HG02571 (cell line): ENCODE data around the gene PAPPA2.
A peak's percentile ranks its signal among the peaks of the same experiment; 100 is the strongest.

Experiments
- ATAC-seq: cut with Tn5 transposase; IDR thresholded peaks from one replicate; pipeline ENCODE4 v1.9.1; 2021; ENCODE audit warnings: mild to moderate bottlenecking, moderate library complexity; ENCODE audit not compliant: unreplicated experiment

Gene PAPPA2

DNA sequence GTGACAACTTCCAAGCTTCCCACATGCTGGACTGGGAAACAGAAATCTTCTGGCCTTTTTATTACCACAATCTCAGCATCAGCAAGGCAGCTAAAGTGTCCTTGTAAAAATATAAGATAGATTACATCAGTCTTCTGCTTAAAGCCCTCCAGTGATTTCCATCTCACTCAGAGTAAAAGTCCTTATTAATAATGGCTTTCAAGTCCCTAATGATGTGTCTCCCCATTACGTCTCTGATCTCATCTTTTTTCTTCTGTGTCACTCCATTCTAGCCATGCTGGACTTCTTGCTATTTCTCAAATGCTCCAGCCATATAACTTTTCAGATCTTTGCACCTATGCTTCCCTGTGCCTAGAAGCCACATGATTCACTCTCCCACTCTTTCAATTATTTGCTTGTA, 22.1 kb downstream of the PAPPA2 start:
- ATAC-seq = no peak

DNA sequence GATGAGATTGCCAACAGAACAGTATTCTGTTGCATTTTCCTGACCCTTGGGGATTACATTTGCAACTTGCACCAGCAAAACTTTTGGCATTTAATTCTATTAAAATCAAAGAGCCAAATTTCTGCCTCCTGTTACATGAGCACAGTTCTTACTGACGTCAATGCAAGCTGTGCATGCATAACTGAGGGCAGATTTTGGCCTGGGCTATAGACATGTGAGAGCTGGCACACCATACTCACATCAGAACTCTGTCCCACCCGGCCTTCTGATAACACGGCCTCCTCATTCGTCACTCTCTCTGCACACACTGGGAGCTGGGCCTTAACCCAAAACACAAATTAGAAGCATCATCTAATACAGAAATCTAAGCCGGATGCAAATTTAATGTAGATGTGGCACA, 31.5 kb downstream of the PAPPA2 start:
- no peak for ATAC-seq

DNA sequence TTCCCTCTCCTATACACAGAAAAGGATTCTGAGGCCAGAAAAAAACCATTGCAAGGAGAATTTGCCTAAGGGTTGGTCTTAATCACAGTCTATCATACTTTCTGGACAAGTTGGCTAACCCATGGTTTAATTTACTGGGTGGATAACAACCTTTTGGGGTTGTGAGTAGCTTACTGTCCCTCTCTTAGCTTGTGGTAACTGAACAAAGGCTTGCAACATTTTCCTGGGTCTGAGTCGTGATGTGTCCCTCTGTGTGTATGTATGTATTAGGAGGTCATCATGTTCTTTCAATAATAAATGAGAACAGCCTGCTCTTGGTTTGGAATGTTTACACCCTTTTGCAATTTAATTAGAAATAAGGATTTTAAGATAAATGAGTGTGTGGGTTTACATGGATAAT, 36.7 kb downstream of the PAPPA2 start:
- no peak for ATAC-seq

- ATAC-seq = no peak
Observed at GRCh38 chr1:176501599-176501998, 38.6 kb downstream of the PAPPA2 start.

DNA sequence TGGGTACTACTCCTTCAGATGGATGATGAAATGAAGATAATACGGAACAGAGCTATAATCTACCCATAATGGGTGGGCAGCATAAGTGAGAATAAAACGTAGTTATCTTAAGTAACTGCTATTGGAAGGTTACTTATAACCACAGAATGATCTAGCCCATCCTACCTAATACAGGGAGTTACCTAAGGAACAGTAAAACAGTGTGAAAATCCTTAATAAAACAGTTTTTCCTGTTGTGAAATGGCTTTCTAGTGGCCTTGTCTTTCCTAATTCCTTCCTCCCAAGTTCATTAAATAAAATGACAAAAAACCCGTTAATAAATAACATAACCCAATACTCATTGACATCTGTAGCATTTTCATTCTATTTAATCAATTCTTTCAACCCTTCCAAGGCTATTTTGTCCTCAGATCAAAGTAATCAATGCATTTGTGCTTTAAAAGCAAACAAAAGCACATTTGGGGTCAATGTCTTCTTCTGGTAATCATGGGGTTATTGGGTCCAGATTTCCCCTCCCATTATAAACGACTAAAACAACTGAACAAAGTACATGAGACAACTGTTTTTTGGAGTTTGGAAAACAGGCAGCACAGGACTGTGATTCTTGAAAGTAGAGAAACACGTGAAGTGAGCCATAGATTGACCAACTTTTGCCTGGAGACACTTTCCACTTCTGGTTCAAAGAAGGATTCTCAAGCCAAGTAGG, 42.0 kb downstream of the PAPPA2 start:
- no peak for ATAC-seq

DNA sequence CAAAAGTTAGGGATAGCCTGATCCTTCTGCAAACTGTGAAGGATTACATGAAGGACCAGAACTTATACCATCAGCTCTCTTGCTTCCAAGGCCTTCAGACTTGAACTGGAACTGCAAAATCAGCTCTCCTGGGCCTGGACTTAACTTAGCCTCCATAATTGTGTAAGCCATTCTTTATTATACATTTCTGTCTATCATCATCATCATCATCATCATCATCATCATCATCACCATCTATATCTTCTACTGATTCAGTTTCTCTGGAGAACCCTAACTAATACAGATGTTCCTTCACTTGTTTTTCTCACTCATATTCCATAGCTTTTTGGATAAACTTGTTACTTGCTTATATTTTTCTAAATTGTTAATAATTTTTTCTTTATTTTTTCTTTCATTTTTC, 50.0 kb downstream of the PAPPA2 start:
- no peak for ATAC-seq

DNA sequence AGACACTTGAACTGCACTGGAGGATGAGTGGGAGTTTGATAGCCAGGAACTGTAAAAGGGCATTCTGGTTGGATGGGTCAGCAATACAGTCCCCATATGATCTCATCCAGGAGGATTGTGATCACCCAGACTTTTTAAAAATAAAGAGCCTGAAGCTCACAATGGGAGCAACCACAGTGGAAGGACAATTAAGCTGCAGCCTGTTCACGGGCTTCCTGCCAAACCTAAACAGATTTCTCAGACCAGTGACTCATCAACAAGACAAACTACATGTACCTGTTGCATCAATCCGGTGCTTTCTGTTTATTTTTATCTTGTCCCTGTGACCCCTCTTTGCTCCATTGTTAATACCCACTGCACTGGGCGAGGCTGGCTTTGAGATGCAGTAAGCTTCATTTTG, 52.3 kb downstream of the PAPPA2 start:
- no peak for ATAC-seq

GRCh38 chr1:176517484-176517883, 54.5 kb downstream of the PAPPA2 start:
- ATAC-seq = peak; percentile 44

GRCh38 chr1:176521211-176521610, 58.2 kb downstream of the PAPPA2 start:
- no peak for ATAC-seq

DNA sequence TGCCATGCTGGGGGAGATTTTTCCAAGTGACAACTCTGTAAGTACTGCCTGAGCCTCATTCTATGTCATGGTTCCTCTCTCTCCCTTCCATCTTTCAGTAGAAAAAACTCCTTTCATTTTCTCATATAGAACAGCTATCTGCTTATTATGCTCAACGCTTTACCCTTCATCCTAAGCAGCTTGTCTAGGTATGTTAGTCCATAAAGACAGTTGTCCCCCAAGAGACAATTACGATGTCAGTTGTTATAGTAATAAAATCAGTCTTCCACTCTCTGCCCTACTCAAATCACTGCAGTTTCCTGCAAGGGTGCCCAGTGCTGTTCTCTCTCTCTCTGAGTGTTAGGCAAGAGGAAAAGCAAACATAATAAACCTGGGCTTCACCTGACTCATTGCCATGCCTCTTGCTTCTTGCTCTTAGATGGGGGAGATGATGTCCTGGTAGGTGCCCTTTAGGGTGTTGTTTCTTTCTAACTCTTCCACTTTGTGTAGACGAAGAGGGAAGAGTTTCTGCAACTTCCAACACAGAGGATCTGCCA, 59.4 kb downstream of the PAPPA2 start:
- ATAC-seq = no peak

DNA sequence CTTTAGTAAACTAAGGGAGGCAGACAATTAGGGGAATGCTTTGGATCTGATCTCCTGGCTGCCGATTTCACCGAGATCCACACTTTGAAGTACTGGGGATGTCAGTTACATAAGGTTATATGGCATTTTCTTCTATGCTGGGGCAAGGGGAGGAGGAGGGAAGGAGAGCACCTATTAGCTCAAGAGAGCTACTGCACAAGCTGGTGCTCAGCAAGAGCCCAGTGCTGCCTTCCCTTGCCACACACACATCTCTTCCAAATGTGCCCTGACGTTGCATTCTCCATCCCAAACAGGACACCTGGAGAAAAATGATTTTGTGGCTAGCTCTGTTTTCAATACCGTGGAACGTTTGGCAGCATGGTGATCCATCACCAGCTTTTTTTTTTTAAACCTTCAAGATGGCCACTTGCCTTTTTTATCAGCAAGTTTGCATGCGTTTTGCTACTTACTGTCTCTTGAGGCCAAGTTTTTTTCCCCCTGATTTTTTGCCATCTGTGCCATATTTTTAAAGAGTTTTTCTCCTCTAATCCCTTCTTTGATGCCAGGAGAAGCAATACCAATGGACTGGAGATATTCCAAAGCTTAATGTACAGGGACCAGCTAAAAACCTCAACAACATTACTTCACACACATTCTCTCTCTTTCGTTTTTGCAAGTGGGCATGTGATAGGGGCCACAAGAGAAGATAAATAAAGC, 66.6 kb downstream of the PAPPA2 start:
- no peak for ATAC-seq

- no peak for ATAC-seq
Observed at GRCh38 chr1:176531036-176531435, 68.1 kb downstream of the PAPPA2 start.

DNA sequence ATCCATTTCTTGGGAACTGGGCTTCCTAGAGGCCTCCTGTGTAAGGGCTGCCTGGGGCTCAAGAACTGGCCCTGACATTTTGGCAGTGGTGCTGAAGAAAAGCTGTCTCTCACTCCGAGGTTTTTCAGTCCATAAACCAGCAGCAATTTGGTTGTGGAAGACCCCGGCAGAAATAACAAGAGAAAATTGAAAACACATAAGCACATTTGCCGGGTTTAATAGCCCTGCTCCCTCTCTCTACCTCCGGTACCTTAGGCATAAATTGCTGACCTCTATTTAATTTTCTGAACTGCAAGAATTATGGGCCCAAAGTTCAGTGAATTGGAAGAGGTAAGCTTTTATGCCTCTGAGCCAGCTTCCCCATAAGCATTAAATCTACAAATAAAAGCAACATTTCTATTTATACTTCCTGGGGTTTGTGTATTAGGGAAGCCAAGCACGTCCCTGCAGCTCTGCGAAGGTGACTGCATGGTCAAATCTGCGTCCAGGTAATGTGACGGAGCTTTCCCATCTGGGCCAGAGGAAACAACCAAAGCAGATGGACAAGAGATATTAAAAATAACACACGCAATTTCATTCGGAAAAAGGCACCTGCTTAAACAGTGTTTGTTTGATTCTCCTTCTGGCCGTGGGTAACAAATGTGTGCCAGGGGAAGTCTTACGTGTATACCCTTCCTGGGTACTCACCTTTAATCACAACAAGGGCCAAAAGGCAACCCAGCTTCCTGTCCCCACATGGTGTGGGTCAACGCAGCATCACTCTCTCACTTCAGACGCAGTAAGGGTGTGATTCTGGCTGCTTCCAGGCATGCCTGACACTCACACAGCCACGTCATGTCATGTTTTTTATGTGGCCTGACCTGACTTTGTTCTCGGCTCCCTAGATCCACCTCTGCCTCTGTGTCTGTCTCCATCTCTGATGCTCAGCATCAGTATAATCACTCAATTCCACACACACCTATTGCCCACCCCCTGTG, 69.2 kb downstream of the PAPPA2 start:
- no peak for ATAC-seq

DNA sequence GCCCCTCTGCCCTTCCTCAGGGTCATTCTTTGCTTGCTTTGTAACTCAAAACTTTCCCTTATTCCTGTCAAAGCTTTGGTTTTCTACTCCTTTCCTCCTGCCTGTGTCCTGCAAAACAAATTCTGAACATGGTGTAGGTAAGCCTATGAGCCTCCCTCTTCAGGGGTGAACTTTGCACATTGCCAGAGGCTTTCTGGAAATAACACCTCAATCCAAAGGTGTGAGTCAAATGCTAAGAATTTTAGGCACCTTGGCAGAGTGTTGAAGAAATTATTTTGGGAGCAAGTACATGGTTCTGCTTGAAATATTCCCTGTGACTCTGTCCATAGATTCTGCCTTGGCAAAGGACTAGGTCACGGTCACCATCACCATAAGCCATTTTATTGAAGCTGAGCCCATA, 70.0 kb downstream of the PAPPA2 start:
- no peak for ATAC-seq

DNA sequence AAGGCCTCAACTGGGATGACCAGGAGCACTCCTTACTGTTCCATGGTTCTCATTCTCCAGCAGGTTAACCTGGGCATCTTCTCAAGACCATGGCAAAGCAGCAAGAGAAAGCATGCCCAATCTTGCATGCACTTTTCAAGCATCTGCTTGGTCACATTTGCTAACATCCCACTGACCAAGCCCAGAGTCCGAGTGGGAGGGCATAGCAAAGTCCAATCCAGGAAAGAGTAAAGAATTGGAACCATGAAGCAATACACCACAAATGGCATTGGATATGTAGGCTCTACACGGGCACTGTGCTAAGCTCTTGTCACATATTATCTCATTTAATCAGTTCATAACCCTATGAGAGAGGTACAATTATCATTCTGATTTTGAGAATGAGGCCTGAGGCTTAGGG, 73.6 kb downstream of the PAPPA2 start:
- no peak for ATAC-seq

- ATAC-seq = no peak
Observed at GRCh38 chr1:176539018-176539417, 76.0 kb downstream of the PAPPA2 start.

- ATAC-seq = no peak
Observed at GRCh38 chr1:176540428-176540827, 77.5 kb downstream of the PAPPA2 start.

DNA sequence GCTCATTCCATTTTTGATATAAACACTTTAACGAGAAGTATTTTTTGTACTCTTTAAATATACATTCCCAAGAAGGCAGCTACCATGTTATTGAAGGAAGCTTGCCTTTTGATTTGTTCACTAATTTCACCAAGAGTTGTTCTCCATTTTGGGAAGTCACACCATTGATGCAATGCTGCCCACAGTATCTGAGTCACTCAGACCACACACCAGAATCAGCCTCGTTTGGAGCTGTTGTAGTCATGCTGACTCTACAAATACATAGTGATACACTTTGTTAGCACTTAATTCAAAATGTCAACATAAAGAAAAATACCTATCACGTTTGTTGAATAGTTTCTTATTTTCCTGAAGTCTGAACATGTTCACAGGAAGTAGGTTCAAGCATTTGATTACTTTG, 78.7 kb downstream of the PAPPA2 start:
- ATAC-seq = no peak

- no peak for ATAC-seq
Observed at GRCh38 chr1:176542352-176542751, 79.4 kb downstream of the PAPPA2 start.

DNA sequence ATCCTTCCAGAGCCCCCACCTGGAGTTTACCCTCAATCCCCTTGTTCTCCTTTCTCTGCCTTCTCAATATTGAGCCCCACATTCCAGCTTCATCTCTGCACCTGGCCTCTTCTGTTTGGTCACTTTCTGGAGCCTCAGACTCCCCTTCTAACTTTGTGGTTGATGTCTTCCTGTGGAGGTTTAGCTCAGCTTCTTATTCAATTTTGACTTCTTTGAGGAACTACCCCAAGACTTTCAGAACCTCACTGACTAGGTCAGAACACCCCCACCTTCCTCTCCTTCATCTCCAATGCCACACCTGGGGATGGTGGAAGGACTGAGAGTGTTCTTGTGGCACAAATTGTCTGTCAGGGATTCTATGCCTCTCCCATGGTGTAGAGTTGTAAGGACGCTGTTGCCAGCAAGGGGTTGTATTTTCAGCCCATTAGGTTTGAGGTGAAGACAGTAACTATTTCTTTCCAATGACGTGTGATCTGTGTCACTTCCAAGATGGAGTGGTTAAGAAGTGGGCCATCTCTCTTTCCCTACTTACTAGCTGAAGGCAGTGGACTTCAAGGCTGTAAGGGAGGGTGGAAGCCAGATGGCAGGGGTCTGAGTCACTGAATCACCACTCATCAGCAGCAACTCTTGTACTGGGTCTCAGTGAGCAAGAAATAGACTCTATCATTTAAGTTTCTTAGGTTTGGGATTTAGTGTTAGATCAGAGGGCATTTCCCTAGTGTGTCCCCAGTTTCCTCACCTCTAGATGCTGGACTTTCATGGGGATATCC, 80.6 kb downstream of the PAPPA2 start:
- no peak for ATAC-seq
